Spinal cord (tissue), 10 donors: ENCODE measurements around the gene CD248. TPM values are rescaled to one million over a fixed set of nuclear protein-coding genes. Genes with fewer than 3 reads are reported as not detected.
"Not testable (repeated sequence)": the region's sequence is repeated elsewhere in the genome, so short reads cannot be mapped to it uniquely, and the experiment has no call there.

Source experiments
- DNase-seq, 6 donors: peaks; one replicate each; pipeline versions ENCODE4 v3.0.0 to v3.0.0-alpha.2; 2013 to 2015; ENCODE audit warnings: low spot score in 6 of 6, low read depth in 4 of 6
- H3K27ac ChIP-seq: one replicate; pipeline ENCODE4 v1.5.1; 2013; ENCODE audit warnings: low read depth, low read length, control low read depth
- H3K27me3 ChIP-seq: one replicate; pipeline ENCODE4 v1.6.1; 2013; ENCODE audit warnings: low read length; ENCODE audit not compliant: control insufficient read depth, insufficient read depth
- H3K36me3 ChIP-seq: one replicate; pipeline ENCODE4 v1.6.1; 2013; ENCODE audit warnings: low read length; ENCODE audit not compliant: control insufficient read depth, insufficient read depth
- H3K4me1 ChIP-seq: one replicate; pipeline ENCODE4 v1.6.1; 2013; ENCODE audit warnings: low read length; ENCODE audit not compliant: control insufficient read depth, insufficient read depth
- H3K4me3 ChIP-seq: one replicate; pipeline ENCODE4 v1.5.1; 2013; ENCODE audit warnings: low read depth, low read length, control low read depth
- H3K9me3 ChIP-seq: one replicate; pipeline ENCODE4 v1.6.1; 2013; ENCODE audit warnings: low read length; ENCODE audit not compliant: control insufficient read depth, insufficient read depth
- WGBS: methylation state at CpG from one replicate; pipeline ENCODE4 v1.1.5; 2013; ENCODE audit warnings: missing lambda C conversion rate; ENCODE audit not compliant: insufficient coverage; 5-methylcytosine and 5-hydroxymethylcytosine counted together
- polyA plus RNA-seq, 2 donors: library from polyadenylated mRNA; unstranded; fragments of 120-200 nt; gene quantifications; one replicate each; pipeline ENCODE4 v1.2.1, GENCODE V29; 2013; ENCODE audit not compliant: insufficient read length in 2 of 2
- total RNA-seq, 2 donors: library from RNA; depleted of rRNA in 1 of 2; stranded (reverse); fragments of 120-200 nt in 1 of 2; fragments of >200 nt in 1 of 2; gene quantifications; one replicate each; pipeline versions ENCODE4 v1.2.3 to v1.2.4, GENCODE V29; 2013 to 2014
- donor health status: healthy.

CD248 gene
- total and polyA plus RNA-seq, 4 donors = 10.9 to 44.0 (median 27.9) TPM

GRCh38 chr11:66360406-66361073, 43.7 kb upstream of the CD248 start:
- Histone ChIP-seq H3K9me3 (no peaks in the 10 kb centered on the region), H3K36me3 (peaks cover 34% of the 10 kb centered on the region), H3K27ac (no peak overlapping the region), H3K4me3 (no peak overlapping the region), H3K4me1 (no peaks in the 10 kb centered on the region), H3K27me3 (no peaks in the 10 kb centered on the region)
- no peak for DNase-seq
- 94% methylated on average over 7 of the region's 15 CpGs for WGBS

- WGBS = 35% methylated on average over 2 of the region's 3 CpGs
- no peak for DNase-seq
- H3K36me3 ChIP-seq = peaks cover 38% of the 10 kb centered on the region
- H3K27ac ChIP-seq = no peak overlapping the region
- H3K9me3 ChIP-seq = no peaks in the 10 kb centered on the region
- H3K4me1 ChIP-seq = no peaks in the 10 kb centered on the region
- H3K27me3 ChIP-seq = no peaks in the 10 kb centered on the region
- H3K4me3 ChIP-seq = no peak overlapping the region
These were observed 42.8 kb upstream of the CD248 start for GRCh38 chr11:66359662-66360087.

GRCh38 chr11:66350560-66351235, 33.9 kb upstream of the CD248 start:
- not testable (repeated sequence) for H3K27me3 ChIP-seq, H3K27ac ChIP-seq, DNase-seq, H3K9me3 ChIP-seq, H3K4me3 ChIP-seq
- peaks cover 13% of the 10 kb centered on the region for H3K36me3 ChIP-seq
- peaks cover 24% of the 10 kb centered on the region for H3K4me1 ChIP-seq
- 100% methylated on average over 1 of the region's 8 CpGs for WGBS

- no peak overlapping the region for H3K27ac ChIP-seq
- WGBS = no CpG with 5 or more reads among the region's 2 CpGs
- no peak overlapping the region for H3K4me3 ChIP-seq
These were observed 32.2 kb upstream of the CD248 start for GRCh38 chr11:66349084-66349386.

GRCh38 chr11:66347425-66348276, 30.8 kb upstream of the CD248 start, which contains the start of gene B4GAT1:
Gene B4GAT1 (minus strand): TSS chr11:66347629. CDS start chr11:66347545, 84 bp downstream.
- Histone ChIP-seq H3K9me3 (no peaks in the 10 kb centered on the region), H3K36me3 (peaks cover 9% of the 10 kb centered on the region), H3K4me1 (peaks cover 29% of the 10 kb centered on the region), H3K4me3 (peak within 1 kb of the TSS; percentile 94), H3K27ac (peak within 1 kb of the TSS; percentile 97), H3K27me3 (no peaks in the 10 kb centered on the region)
- peak; percentile 82 to 98 (median 85) for DNase-seq
- WGBS = 0% methylated on average over 85 of the region's 101 CpGs

More at GRCh38 chr11:66349084-66349386, 32.2 kb upstream of the CD248 start:
- Histone ChIP-seq H3K36me3 (peaks cover 12% of the 10 kb centered on the region), H3K9me3 (no peaks in the 10 kb centered on the region), H3K27me3 (no peaks in the 10 kb centered on the region), H3K4me1 (peaks cover 29% of the 10 kb centered on the region)
- no peak for DNase-seq

GRCh38 chr11:66346476-66347424, 29.9 kb upstream of the CD248 start:
- H3K27ac ChIP-seq = peak overlapping the region; percentile 97
- H3K27me3 ChIP-seq = no peaks in the 10 kb centered on the region
- peak overlapping the region; percentile 94 for H3K4me3 ChIP-seq
- no peaks in the 10 kb centered on the region for H3K9me3 ChIP-seq
- WGBS = 23% methylated on average over 65 of the region's 68 CpGs
- peaks cover 29% of the 10 kb centered on the region for H3K4me1 ChIP-seq
- DNase-seq = no peak
- H3K36me3 ChIP-seq = peaks cover 17% of the 10 kb centered on the region

GRCh38 chr11:66345316-66345649, 28.4 kb upstream of the CD248 start:
- DNase-seq = no peak
- H3K9me3 ChIP-seq = no peaks in the 10 kb centered on the region
- H3K27ac ChIP-seq = peak overlapping the region; percentile 84
- 3% methylated on average over 7 of the region's 7 CpGs for WGBS
- H3K4me1 ChIP-seq = peaks cover 29% of the 10 kb centered on the region
- peak overlapping the region; percentile 94 for H3K4me3 ChIP-seq
- no peaks in the 10 kb centered on the region for H3K27me3 ChIP-seq
- peaks cover 31% of the 10 kb centered on the region for H3K36me3 ChIP-seq

GRCh38 chr11:66344550-66345315, 27.9 kb upstream of the CD248 start, which contains the start of gene BRMS1:
Gene BRMS1 (minus strand): TSS chr11:66345104. CDS start chr11:66342234, 2,870 bp downstream.
- Histone ChIP-seq H3K27me3 (no peaks in the 10 kb centered on the region), H3K9me3 (no peaks in the 10 kb centered on the region), H3K36me3 (peaks cover 37% of the 10 kb centered on the region), H3K27ac (peak within 1 kb of the TSS; percentile 84), H3K4me3 (peak within 1 kb of the TSS; percentile 94), H3K4me1 (peaks cover 29% of the 10 kb centered on the region)
- WGBS = under 1% methylated on average over 57 of the region's 59 CpGs
- DNase-seq = peak; percentile 92 to 99 (median 94)
